HG03060 (cell line): ENCODE data around the gene CELSR1.
"Not testable (repeated sequence)": the region's sequence is repeated elsewhere in the genome, so short reads cannot be mapped to it uniquely, and the experiment has no call there.

ENCODE experiments used
- ATAC-seq: cut with Tn5 transposase; IDR thresholded peaks from one replicate; pipeline ENCODE4 v1.9.1; 2021; ENCODE audit warnings: low read depth, moderate number of reproducible peaks; ENCODE audit not compliant: unreplicated experiment

The CELSR1 gene

DNA sequence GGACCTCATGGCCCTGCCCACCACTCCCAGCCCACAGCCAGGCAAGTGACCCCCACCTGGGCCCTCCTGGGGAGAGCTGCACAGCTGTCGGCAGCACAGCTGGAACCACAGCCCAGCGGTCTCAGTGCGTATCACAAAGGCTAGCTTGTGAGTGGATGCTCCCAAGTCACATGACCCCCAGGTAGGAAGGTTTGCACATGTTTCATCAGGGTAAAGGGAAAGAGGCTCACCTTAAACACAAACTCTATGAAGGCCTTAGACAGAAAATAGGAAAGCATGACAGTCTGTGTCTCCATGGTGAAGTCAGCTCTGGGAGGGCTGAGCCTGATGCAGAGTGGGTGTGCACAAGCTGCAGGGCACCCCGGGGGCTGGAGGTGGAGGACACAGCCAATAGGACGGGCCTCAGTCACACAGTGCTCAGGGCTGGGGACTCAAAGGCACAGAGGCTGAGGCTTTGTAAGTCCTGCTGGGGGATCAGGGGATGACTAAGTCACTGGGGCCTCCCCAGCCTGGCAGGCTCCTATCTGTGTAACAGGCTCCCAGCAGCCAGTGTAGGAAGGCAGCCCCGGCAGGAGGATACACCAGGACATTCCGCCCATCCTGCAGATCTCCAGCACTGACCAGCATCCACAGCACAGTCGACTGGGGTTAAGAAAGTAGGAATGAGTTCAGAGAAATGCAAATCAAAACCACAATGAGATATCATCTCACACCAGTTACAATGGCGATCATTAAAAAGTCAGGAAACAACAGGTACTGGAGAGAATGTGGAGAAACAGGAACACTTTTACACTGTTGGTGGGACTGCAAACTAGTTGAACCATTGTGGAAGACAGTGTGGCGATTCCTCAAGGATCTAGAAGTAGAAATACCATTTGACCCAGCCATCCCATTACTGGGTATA lies 22.0 kb downstream of the CELSR1 start:
- ATAC-seq = no peak

DNA sequence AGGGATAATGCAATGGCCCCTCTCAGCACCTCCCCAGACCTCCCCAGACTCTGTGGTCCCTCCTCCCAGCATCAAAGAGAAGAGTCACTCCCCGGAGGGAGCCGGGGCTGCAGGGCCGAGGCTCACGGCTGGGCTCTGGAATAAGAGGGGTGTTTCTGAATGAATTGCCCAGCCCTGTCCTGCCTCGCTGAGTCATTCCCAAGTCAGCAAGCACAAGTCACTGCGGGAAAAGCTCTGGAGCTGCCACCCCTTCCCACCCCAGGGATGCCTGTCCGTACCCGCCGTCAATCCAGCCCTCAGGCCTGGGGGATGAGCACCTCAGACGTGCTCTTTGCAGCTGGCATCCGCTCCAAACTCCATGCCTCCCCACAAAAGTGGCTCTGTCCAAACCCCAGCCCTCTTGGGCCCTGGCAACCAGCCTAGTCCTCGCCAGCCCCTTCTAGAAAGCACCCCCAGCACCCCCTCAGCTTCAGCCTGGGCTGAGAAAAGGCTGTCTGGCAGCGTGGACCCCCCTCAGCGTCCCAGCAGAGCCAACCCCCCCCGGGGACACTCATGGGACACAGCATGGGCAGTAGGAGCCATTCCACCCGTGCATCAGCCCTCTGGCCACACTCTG lies 22.7 kb downstream of the CELSR1 start:
- ATAC-seq = no peak

DNA sequence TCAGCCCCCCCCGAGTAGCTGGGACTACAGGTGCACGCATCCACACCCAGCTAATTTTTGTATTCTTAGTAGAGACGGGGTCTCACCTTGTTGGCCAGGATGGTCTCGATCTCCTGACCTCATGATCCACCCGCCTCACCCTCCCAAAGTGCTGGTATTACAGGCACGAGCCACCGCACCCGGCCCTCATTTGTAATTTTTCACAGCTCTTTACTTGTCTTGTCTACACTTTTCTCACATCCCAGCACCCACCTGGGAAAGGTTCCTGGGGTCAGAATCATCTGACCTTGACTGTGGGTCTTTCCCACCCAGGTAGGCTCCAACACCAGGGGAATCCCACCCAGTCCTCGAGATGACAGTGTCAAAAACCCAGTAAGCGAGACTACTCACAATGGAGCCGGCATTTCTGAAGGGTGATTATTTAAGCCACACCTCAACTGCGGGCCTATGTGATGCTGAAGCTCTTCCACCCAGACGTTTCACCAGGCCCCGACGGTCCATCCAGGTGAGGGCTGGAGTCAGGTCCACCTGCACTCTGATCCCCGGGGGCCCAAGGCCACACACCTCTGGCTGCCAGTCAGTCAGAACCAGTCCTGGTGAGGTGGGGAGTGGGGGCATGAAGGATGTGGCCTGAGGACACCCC lies 23.4 kb downstream of the CELSR1 start:
- no peak for ATAC-seq

DNA sequence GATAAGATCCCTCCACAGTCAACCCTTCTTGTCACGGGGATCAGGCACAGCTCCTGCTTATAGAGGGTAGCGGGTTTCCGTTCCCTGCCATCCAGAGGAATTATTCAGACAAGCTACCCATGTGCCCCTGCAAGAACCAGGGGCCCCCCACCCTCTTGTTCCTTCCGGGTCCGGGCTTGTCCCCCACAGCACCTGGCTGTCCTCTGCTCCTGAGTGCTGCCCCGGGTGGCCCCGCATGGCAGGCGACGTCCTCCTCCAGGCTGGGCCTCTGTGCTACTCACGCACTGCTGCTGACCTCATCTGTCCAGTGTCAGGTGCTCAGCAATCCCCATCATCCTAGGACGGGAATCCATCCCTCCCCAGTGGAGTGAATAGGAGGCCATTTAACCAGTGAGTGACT lies 24.7 kb downstream of the CELSR1 start:
- ATAC-seq = no peak

DNA sequence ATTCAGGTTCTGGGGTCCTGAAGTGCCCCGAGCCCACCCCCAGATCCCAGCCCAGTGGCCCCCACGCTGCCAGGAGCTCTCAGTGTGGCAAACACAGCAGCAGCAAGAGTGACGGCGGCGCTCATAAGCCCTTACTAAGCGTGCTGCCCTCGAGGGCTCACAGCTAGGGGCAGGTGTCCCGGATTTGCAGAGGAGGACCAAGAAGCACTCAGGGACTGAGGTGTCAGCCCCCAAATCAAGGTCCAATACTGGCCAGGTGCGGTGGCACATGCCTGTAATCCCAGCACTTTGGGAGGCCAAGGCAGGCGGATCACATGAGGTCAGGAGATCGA lies 25.4 kb downstream of the CELSR1 start:
- ATAC-seq = no peak

DNA sequence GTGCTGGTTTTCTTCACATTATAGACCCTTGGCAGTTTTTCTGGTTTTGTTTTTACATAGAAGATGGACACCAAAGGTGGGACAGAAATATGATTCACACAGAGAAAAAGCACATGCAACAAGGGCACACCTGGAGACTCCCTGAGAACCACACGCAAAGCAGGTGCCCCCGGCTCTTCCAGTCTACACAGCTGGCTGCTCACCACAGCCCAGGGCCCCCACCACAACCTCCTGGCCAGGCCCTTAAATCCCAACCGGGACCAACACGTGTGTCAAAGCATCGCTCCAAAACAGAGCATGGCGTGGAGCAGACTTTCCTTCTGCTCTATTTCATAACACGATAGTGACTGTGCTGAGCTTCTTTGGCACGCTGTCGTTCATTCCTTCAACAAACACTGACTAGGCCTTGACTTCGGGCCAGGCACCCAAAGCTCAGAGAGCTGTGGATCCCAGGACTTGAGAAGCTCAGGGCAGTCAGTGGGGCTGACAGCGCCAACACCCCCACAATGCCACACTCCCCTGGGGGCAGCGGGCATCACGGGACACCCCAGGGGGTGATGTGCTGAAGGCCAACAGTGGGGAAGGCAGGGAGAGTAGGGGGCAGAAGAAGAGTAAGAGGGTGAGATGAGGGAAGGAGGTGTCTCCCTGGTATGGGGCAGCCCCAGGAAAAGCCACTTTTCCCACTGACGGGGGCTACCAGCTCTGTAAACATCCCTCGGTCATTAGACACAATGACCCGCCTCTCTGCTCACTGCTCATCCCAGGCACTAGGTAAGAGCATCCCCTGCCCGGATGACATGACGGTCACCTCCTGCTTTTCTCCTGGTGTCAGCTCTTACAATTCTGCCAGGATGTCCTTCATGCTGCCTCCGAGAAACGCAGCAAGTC lies 26.0 kb downstream of the CELSR1 start:
- ATAC-seq = no peak

DNA sequence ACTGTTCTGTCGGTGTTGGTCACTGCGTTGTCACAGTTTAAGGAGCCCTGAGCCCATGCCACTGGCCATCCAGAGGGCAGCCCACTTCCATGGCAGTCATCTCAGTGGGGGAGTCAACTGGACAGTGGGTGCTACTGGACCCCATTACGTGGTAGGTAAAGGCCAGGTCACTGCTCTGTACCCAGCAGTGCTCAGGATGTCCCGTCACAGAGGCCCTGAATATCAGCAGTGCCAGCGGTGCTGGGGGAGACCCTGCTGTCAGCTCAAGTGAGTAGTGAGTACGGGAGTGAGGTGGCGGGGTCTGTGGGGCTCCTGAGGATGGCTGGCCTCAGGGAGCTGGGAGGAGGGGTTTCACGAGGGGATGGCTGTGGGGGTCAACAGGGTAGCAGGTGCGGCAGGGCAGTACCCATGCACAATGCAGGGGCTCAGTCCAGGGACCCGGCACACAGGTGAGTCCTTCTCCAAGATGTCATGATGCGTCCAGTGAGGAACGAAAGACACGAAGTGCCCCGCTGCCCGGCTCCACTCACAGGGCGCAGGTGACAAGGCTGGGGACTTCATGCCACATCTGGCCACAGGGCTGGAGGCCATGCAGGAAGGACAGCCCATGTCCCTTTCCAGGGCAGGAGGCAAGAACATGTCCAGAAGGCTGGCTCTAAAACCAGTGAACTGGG lies 27.9 kb downstream of the CELSR1 start:
- no peak for ATAC-seq

DNA sequence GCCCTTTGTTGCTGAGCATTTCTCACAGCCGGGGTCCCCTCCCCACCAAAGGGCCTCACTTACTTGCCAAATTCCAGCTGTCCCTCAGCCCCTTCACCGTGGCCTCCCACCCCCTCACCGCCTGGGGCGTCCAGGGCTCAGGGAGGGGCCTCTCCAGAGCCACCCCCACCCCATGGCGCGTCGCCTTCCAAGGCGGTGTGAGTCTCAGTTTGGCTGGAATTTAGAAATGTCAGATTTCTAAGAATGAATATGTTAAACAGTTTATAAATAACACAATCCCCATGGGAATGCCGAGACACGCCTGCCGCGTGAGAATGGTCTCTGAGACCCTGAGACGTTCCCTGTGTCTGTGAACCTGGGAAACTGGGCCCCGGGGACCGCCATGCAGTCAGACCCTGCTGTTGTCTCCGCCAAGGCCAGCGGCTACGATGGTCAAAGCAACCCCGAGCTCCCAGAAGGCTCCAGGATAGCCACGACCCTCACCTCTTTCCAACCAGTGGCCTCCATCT lies 28.9 kb downstream of the CELSR1 start:
- no peak for ATAC-seq

DNA sequence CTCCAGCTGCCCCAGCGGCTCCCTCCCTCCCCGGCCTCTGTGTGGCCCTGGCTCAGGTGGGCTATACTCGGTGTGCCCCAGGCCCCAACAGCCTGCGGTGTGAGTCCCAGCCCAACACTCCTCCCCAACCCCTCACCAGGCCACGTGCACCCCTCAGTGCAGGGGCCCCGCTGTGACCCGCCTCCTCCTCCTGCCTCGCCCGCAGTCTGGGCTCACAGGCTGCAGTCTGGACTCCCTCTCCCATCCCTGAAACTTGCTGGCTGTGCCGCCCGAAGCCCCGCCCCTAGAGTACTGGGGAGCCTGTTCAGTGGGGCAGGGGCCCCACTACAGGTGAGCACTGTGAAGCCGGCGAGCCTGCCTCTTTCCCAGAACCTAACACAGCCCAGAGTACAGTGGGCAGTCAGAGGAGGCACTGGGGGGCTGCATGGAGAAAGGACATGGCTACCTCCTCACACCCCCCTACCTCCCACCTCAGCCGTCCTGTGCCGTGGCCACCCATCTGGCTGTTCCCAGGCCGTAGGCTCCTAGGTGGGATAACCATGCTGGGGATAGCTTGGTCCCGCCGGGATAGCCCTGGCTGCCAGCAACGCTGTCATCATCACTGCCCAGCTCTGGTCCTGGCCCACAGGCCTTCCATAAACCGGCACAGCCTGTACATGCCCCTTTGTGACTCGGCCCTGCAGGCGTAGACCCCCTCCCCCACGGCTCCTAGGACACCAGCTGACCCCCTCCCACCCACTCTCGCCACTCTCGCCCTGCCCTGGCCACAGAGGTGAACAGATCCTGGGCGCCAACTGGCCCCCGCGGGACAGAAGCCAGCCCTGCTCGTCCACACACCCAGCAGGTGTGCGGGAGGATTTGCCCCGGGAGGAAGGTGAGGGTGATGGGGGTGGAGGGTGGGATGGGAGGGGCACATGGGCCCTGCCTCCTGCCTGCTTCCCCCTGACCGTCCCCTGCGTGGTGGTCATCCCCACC lies 29.7 kb downstream of the CELSR1 start:
- ATAC-seq = no peak

DNA sequence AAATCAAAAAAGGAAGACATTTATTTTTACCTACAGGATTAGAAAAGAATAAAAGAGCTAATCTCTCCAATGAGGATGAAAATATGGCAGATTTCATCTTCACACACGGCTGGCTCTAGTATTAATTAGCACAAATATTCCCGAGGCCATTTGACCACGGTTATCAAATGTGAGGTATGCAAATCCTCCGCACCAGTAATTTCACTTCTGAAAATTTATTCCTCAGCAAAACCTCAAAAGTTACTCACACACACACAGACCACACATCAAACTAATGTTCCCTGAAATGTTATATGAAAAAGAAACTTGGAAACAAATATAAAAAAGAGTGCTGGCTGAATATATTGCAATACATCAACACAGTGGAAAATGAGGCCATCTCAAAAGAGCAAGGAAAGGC lies 32.8 kb downstream of the CELSR1 start:
- ATAC-seq = no peak

DNA sequence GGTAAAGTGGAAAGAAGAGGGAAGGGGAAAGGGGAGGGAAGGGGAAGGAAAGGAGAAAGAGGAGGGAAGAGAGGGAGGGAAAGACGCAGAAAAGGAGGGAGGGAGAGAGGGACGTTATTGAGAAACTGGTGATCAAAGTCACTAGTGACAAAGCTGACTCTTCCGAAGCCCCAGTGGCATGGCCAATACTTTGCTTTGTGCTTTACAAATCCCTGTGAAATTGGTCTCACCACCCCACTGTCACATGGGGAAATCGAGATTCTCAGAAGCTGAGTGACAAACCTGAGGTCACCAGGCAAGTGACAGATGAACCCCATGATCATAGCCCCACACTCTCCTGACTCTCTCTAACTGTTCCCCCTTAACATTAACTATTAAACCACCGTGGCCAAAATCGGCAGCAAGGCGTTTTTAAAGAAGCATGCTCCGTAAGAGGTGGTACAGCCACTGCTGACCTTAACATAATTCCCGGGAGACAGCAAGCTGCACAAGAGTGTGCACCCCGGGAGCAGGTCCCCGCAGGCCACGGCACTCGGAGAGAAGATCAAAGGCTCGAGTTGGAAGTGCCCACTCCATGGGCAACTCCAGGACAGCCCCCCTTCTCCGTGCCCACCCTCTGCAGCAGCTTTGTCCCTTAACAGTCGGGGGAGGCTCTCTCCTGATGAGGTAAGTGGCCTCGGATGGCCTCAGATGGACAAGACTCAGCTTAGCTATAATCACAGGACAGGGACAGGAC lies 34.8 kb downstream of the CELSR1 start:
- ATAC-seq = no peak

DNA sequence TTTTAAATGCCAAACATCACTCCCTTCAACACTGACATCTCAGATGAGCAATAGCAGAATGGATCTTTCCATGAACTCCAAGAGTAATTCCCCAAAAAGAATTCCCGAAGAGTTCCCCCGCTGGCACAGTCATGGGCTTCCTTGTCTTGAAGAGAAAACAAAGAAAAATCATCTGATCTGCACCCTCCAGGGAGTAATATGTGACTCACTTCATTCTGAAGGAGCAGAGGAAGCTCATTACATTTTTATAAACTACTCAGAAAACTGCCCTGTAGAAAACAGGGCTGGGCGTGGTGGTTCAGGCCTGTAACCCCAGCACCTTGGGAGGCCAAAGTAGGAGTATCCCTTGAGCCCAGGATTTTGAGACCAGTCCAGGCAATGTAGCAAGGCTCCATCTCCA lies 35.7 kb downstream of the CELSR1 start:
- no peak for ATAC-seq

DNA sequence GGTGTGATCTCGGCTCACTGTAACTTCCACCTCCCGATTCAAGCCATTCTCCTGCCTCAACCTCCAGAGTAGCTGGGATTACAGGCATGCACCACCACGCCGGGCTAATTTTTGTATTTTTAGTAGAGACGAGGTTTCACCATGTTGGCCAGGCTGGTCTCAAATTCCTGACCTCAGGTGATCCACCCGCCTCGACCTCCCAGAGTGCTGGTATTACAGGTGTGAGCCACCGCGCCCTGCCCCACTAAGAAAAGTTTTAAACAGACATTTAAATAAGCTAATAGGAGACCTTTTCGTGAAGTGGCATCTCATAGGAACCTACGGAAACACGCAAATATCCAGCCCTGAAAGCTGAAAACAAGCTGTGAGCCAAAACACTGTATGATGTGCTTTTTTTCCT lies 36.2 kb downstream of the CELSR1 start:
- ATAC-seq = not testable (repeated sequence)

DNA sequence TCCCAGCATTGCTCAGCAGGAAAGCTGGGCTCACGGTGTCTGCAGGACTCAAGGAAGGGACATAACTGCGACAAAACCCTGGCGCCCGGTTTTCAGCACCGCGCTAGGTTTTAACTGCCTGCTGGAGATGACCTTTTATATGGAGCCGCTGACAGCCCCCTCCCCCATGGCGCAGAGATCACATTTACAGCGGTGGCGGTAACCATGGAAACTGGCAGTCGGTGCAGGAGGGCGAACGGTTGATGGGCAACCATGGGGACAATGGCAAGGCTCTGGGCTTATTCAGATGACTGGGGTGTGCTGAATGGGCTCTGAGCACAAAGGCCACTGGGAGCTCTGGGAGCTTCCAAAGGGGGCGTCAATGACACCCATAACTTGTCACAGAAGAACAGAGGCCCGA lies 37.2 kb downstream of the CELSR1 start:
- no peak for ATAC-seq

DNA sequence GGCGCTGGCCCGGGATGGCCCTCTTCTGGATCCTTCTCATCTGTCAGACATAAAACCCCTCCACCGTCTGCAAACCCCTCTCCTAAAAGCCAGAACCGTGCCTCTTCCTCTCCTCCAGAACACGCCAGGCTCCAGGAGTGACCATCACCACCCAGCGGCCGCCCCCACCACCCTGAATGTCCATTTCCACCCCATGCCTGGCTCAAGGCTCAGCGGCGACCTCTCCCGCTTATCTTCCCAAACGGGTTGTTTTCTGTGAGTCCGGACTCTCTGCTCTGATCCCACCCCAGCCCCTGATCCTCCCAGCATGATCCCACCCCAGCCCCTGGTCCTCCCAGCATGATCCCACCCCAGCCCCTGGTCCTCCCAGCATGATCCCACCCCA lies 37.6 kb downstream of the CELSR1 start:
- no peak for ATAC-seq

DNA sequence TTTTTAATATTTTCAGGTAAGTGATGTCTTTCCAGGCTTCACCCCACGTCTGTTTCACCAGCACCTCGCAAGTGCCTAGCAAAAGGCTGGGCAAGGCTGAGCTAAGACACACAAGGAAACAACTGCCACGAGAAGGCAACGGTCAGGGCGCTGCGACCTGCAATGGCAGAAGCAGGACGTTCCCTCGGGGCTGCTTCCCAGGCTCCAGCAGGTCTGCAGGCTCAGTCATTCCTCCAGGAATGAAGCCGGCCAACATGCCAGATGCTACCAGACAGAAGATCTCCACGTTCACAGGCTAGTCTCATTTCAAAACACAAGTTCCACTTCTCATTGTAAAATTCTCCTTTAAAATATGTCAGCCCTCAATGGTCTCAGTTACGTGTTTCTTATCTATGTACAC lies 45.5 kb downstream of the CELSR1 start:
- no peak for ATAC-seq

DNA sequence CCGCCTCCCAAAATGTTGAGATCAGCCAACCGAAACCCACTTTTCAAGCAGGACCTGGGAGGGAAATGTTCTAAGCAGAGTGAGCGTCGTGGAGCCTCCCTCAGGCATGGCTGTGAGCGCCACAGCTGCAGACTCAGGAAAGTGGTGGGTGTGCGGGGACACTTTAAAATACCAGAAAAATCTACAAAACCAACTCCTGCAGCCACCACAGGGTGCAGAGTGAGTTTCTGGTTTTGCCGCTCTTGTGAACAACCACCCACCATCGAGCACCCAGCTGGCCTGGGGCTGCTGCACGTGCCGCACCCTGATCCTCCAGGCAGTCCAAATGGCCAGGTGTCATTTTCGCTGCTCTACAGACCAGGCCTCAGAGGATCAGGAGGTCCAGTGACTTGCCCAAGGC lies 46.9 kb downstream of the CELSR1 start:
- ATAC-seq = no peak

DNA sequence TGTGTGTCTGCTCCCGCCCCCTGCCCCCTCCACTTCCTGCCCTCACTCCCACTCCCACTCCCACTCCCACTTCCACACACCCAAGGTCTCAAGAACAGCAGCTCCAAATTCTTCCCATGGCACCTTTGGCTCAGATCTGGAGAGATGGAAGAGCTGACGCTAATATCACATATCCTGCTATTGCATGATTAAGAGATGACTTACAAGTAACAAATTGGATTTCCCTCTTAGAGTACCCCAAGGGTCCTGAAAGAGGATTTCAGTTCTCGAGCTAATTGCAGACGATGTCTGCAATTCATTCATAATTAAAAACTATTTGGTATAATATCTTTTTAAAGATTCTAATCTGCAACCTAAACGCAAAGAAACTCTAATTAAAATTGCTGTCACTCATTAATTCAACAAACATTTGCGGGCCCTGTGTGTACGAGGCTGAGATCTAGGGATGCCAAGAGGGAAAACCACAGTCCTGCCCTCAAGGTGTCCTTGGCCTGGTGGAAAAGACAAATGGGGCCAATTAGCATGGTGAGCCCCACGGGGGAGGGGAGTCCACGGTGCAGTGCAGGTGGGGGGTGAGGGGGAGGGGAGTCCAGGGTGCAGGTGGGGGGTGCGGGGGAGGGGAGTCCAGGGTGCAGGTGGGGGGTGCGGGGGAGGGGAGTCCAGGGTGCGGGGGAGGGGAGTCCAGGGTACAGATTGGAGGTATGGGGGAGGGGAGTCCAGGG lies 50.3 kb downstream of the CELSR1 start:
- no peak for ATAC-seq
